SK-N-SH treated with all-trans-retinoic acid at 6 μM for 48 hours (cell line): ENCODE results near the gene DRC7.

Experiments used
- ARNTL ChIP-seq: fragments of 450-650 bp; formaldehyde crosslinking; IDR thresholded peaks from 2 replicates; pipeline ENCODE4 v1.5.0; 2020; ENCODE audit warnings: low read depth, mild to moderate bottlenecking, moderate library complexity, borderline replicate concordance
- BACH2 ChIP-seq: fragments of 250-450 bp; sonication (Bioruptor Pico); IDR thresholded peaks from 2 replicates; pipeline ENCODE4 v1.9.0; 2021; ENCODE audit warnings: mild to moderate bottlenecking, borderline replicate concordance
- GLIS3 ChIP-seq: fragments of 250-450 bp; sonication (Bioruptor Pico); IDR thresholded peaks from 2 replicates; pipeline ENCODE4 v1.5.0; 2020; ENCODE audit warnings: mild to moderate bottlenecking, moderate library complexity
- PATZ1 ChIP-seq: fragments of 250-450 bp; sonication (Bioruptor Pico); IDR thresholded peaks from 2 replicates; pipeline ENCODE4 v1.8.0; 2020; ENCODE audit warnings: mild to moderate bottlenecking, moderate library complexity, borderline replicate concordance
- PPARA ChIP-seq: fragments of 250-450 bp; sonication (Bioruptor Pico); IDR thresholded peaks from 2 replicates; pipeline ENCODE4 v1.5.0; 2020; ENCODE audit warnings: mild to moderate bottlenecking, borderline replicate concordance
- SNAI2 ChIP-seq: fragments of 250-450 bp; sonication (Bioruptor Pico); IDR thresholded peaks from 2 replicates; pipeline ENCODE4 v1.5.0; 2020; ENCODE audit warnings: mild to moderate bottlenecking, moderate library complexity
- TOX ChIP-seq: fragments of 250-450 bp; sonication (Bioruptor Pico); IDR thresholded peaks from 2 replicates; pipeline ENCODE4 v1.8.0; 2021; ENCODE audit warnings: mild to moderate bottlenecking, moderate library complexity, borderline replicate concordance
- ZFP3 ChIP-seq: fragments of 250-450 bp; sonication (Bioruptor Pico); IDR thresholded peaks from 2 replicates; pipeline ENCODE4 v1.5.0; 2020; ENCODE audit warnings: mild to moderate bottlenecking, moderate library complexity
- ZFP30 ChIP-seq: fragments of 450-650 bp; formaldehyde crosslinking; IDR thresholded peaks from 2 replicates; pipeline ENCODE4 v1.5.0; 2022; ENCODE audit warnings: mild to moderate bottlenecking, moderate library complexity
- ZNF565 ChIP-seq: fragments of 450-650 bp; formaldehyde crosslinking; conservative IDR thresholded peaks from 2 replicates; pipeline ENCODE4 v1.5.0; 2020; ENCODE audit warnings: low read depth, mild to moderate bottlenecking, moderate library complexity
- ZNF8 ChIP-seq: fragments of 450-650 bp; formaldehyde crosslinking; IDR thresholded peaks from 2 replicates; pipeline ENCODE4 v1.5.0; 2020; ENCODE audit warnings: mild to moderate bottlenecking, moderate library complexity
- TF ChIP-seq, protein P1 (sequence below): fragments of 250-450 bp; sonication (Bioruptor Pico); IDR thresholded peaks from 2 replicates; pipeline ENCODE4 v1.8.0; 2021; ENCODE audit warnings: low read depth, mild to moderate bottlenecking, moderate library complexity, borderline replicate concordance
- TF ChIP-seq, protein P2 (sequence below): fragments of 250-450 bp; sonication (Bioruptor Pico); IDR thresholded peaks from 2 replicates; pipeline ENCODE4 v1.5.1; 2020; ENCODE audit warnings: low read depth, mild to moderate bottlenecking, moderate library complexity

DNA sequence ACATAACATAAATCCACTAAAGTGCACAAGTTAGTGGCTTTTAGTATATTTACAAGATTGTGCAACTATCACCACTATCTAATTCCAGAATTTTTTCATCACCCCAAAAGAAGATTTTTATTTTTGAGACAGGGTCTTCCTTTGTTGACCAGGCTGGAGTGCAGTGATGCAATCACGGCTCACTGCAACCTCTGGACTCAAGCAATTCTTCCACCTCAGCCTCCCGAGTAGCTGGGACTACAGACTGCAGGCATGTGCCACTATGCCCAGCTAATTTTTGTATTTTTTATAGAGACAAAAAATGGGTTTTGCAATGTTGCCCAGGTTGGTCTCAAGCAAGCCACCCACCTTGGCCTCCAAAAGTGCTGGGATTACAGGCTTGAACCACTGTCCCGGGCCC is 15.1 kb downstream of the DRC7 start:
- TF ChIP-seq ARNTL (CRISPR knock-in tag) (no peak), BACH2 (CRISPR knock-in tag) (no peak), ZNF565 (CRISPR knock-in tag) (no peak), ZFP30 (CRISPR knock-in tag) (no peak), SNAI2 (CRISPR knock-in tag) (no peak), PATZ1 (CRISPR knock-in tag) (no peak), ZFP3 (CRISPR knock-in tag) (no peak), ZNF8 (CRISPR knock-in tag) (no peak), PPARA (CRISPR knock-in tag) (no peak), TOX (no peak), GLIS3 (CRISPR knock-in tag) (no peak)
- TF ChIP-seq, protein P1, sequence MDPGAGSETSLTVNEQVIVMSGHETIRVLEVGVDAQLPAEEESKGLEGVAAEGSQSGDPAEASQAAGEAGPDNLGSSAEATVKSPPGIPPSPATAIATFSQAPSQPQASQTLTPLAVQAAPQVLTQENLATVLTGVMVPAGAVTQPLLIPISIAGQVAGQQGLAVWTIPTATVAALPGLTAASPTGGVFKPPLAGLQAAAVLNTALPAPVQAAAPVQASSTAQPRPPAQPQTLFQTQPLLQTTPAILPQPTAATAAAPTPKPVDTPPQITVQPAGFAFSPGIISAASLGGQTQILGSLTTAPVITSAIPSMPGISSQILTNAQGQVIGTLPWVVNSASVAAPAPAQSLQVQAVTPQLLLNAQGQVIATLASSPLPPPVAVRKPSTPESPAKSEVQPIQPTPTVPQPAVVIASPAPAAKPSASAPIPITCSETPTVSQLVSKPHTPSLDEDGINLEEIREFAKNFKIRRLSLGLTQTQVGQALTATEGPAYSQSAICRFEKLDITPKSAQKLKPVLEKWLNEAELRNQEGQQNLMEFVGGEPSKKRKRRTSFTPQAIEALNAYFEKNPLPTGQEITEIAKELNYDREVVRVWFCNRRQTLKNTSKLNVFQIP (CRISPR knock-in tag) = no peak
- TF ChIP-seq, protein P2, sequence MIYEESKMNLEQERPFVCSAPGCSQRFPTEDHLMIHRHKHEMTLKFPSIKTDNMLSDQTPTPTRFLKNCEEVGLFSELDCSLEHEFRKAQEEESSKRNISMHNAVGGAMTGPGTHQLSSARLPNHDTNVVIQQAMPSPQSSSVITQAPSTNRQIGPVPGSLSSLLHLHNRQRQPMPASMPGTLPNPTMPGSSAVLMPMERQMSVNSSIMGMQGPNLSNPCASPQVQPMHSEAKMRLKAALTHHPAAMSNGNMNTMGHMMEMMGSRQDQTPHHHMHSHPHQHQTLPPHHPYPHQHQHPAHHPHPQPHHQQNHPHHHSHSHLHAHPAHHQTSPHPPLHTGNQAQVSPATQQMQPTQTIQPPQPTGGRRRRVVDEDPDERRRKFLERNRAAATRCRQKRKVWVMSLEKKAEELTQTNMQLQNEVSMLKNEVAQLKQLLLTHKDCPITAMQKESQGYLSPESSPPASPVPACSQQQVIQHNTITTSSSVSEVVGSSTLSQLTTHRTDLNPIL (CRISPR knock-in tag) = no peak
